CD4-positive, CD25-positive, alpha-beta regulatory T cell (primary cell): ENCODE measurements around the gene IARS1. TPM values are rescaled to one million over a fixed set of nuclear protein-coding genes. Genes with fewer than 3 reads are reported as not detected.

ENCODE experiments used
- ATAC-seq, 2 donors: fragments of 150-1000 bp; cut with Tn5 transposase; one replicate each; pipeline ENCODE4 v1.10.0; 2021; ENCODE audit warnings: low read depth in 2 of 2, moderate number of reproducible peaks in 2 of 2, moderate library complexity in 1 of 2
- DNase-seq, 3 donors: peaks; one replicate each; pipeline versions ENCODE4 v3.0.0 to v3.0.0-alpha.2; 2012 to 2022; ENCODE audit warnings: mixed read lengths in 1 of 3
- H3K27ac ChIP-seq: one replicate; pipeline ENCODE4 v1.7.0; 2013; ENCODE audit warnings: mild to moderate bottlenecking, low read length; ENCODE audit not compliant: insufficient read depth, poor library complexity, severe bottlenecking
- H3K27me3 ChIP-seq: one replicate; pipeline ENCODE4 v1.7.0; 2013; ENCODE audit warnings: low read length; ENCODE audit not compliant: control insufficient read depth, insufficient read depth
- H3K36me3 ChIP-seq: one replicate; pipeline ENCODE4 v1.7.0; 2013; ENCODE audit warnings: mild to moderate bottlenecking, low read length, moderate library complexity; ENCODE audit not compliant: control insufficient read depth, insufficient read depth
- H3K4me1 ChIP-seq: 2 replicates; pipeline ENCODE4 v1.7.0; 2013; ENCODE audit warnings: mild to moderate bottlenecking, low read length; ENCODE audit not compliant: insufficient read depth, control insufficient read depth, poor library complexity, severe bottlenecking
- H3K4me3 ChIP-seq: one replicate; pipeline ENCODE4 v1.7.0; 2013; ENCODE audit warnings: low read depth, mild to moderate bottlenecking, low read length, moderate library complexity
- H3K9me3 ChIP-seq, 2 experiments: 1 replicate in 1 of 2; 2 replicates in 1 of 2; pipeline ENCODE4 v1.7.0; 2013; ENCODE audit warnings: low read length in 2 of 2, mild to moderate bottlenecking in 1 of 2, moderate library complexity in 1 of 2; ENCODE audit not compliant: control insufficient read depth in 2 of 2
- H3K27ac Mint-ChIP-seq, 3 donors: one replicate each; pipeline ENCODE4 v1.8.0; 2020 to 2022; ENCODE audit warnings: mild to moderate bottlenecking in 3 of 3, mixed read lengths in 3 of 3, moderate library complexity in 2 of 3
- H3K27me3 Mint-ChIP-seq: one replicate; pipeline ENCODE4 v1.8.0; 2022; ENCODE audit warnings: mild to moderate bottlenecking, mixed read lengths
- H3K36me3 Mint-ChIP-seq: one replicate; pipeline ENCODE4 v1.8.0; 2020; ENCODE audit warnings: mixed read lengths
- H3K4me1 Mint-ChIP-seq, 4 donors: one replicate each; pipeline ENCODE4 v1.8.0; 2020 to 2022; ENCODE audit warnings: mixed read lengths in 4 of 4, mild to moderate bottlenecking in 1 of 4
- H3K4me3 Mint-ChIP-seq, 4 donors: one replicate each; pipeline ENCODE4 v1.8.0; 2020 to 2022; ENCODE audit warnings: mild to moderate bottlenecking in 4 of 4, mixed read lengths in 4 of 4, moderate library complexity in 3 of 4
- H3K9me3 Mint-ChIP-seq, 7 donors: one replicate each; pipeline ENCODE4 v1.8.0; 2020 to 2022; ENCODE audit warnings: mixed read lengths in 7 of 7, mild to moderate bottlenecking in 3 of 7, moderate library complexity in 2 of 7
- polyA plus RNA-seq, 4 donors: library from polyadenylated mRNA; unstranded; fragments of 300-500 nt; fragmentation: Illumina TruSeq; gene quantifications; one replicate each; pipeline ENCODE4 v1.2.3, GENCODE V29; 2021
- total RNA-seq: library from RNA; stranded (reverse); gene quantifications from one replicate; pipeline ENCODE4 v1.2.3, GENCODE V29; 2022

The IARS1 gene
- total and polyA plus RNA-seq, 5 donors from 2014 or later: 51.1 to 67.1 (median 52.1) TPM

- H3K9me3 ChIP-seq: no peaks in the 10 kb centered on the region
- H3K27me3 ChIP-seq: no peaks in the 10 kb centered on the region
- Mint-ChIP-seq H3K27ac (no peak overlapping the region), H3K9me3 (no peaks in the 10 kb centered on the region), H3K4me3 (no peak overlapping the region), H3K27me3 (no peaks in the 10 kb centered on the region), H3K36me3 (peaks cover 46% of the 10 kb centered on the region), H3K4me1 (no peaks in the 10 kb centered on the region)
- H3K4me1 ChIP-seq: no peaks in the 10 kb centered on the region
- no peak overlapping the region for H3K27ac ChIP-seq
- H3K4me3 ChIP-seq: no peak overlapping the region
- peaks cover 98% of the 10 kb centered on the region for H3K36me3 ChIP-seq
- no peak for DNase-seq
- no peak for ATAC-seq
These were observed 38.8 kb downstream of the IARS1 start for GRCh38 chr9:92254381-92255337.

GRCh38 chr9:92253656-92254055, 39.8 kb downstream of the IARS1 start:
- Histone ChIP-seq H3K4me3 (no peak overlapping the region), H3K36me3 (peaks cover 97% of the 10 kb centered on the region), H3K4me1 (no peaks in the 10 kb centered on the region), H3K27ac (no peak overlapping the region), H3K27me3 (no peaks in the 10 kb centered on the region), H3K9me3 (no peaks in the 10 kb centered on the region)
- Mint-ChIP-seq H3K27me3 (no peaks in the 10 kb centered on the region), H3K9me3 (no peaks in the 10 kb centered on the region), H3K36me3 (peaks cover 48% of the 10 kb centered on the region), H3K27ac (peak overlapping the region in 2 of 3 donors; percentile 36 to 43), H3K4me3 (no peak overlapping the region), H3K4me1 (no peaks in the 10 kb centered on the region)
- no peak for DNase-seq
- no peak for ATAC-seq

- Mint-ChIP-seq H3K4me1 (no peaks in the 10 kb centered on the region), H3K4me3 (no peak overlapping the region), H3K36me3 (peaks cover 65% of the 10 kb centered on the region), H3K9me3 (no peaks in the 10 kb centered on the region), H3K27me3 (no peaks in the 10 kb centered on the region), H3K27ac (peak overlapping the region in 1 of 3 donors; percentile 23)
- ATAC-seq: no peak
- no peaks in the 10 kb centered on the region for H3K27me3 ChIP-seq
- DNase-seq: no peak
- no peak overlapping the region for H3K4me3 ChIP-seq
- no peaks in the 10 kb centered on the region for H3K9me3 ChIP-seq
- peaks cover 98% of the 10 kb centered on the region for H3K36me3 ChIP-seq
- H3K27ac ChIP-seq: no peak overlapping the region
- no peaks in the 10 kb centered on the region for H3K4me1 ChIP-seq
These were observed 45.5 kb downstream of the IARS1 start for GRCh38 chr9:92247981-92248380.

- Histone ChIP-seq H3K4me1 (no peaks in the 10 kb centered on the region), H3K27me3 (no peaks in the 10 kb centered on the region), H3K9me3 (no peaks in the 10 kb centered on the region), H3K4me3 (no peak overlapping the region), H3K27ac (no peak overlapping the region), H3K36me3 (peaks cover 99% of the 10 kb centered on the region)
- Mint-ChIP-seq H3K36me3 (peaks cover 68% of the 10 kb centered on the region), H3K4me1 (no peaks in the 10 kb centered on the region), H3K4me3 (no peak overlapping the region), H3K9me3 (no peaks in the 10 kb centered on the region), H3K27ac (no peak overlapping the region), H3K27me3 (no peaks in the 10 kb centered on the region)
- DNase-seq (no peak), ATAC-seq (no peak)
These were observed 46.2 kb downstream of the IARS1 start for GRCh38 chr9:92247296-92247695.

DNA sequence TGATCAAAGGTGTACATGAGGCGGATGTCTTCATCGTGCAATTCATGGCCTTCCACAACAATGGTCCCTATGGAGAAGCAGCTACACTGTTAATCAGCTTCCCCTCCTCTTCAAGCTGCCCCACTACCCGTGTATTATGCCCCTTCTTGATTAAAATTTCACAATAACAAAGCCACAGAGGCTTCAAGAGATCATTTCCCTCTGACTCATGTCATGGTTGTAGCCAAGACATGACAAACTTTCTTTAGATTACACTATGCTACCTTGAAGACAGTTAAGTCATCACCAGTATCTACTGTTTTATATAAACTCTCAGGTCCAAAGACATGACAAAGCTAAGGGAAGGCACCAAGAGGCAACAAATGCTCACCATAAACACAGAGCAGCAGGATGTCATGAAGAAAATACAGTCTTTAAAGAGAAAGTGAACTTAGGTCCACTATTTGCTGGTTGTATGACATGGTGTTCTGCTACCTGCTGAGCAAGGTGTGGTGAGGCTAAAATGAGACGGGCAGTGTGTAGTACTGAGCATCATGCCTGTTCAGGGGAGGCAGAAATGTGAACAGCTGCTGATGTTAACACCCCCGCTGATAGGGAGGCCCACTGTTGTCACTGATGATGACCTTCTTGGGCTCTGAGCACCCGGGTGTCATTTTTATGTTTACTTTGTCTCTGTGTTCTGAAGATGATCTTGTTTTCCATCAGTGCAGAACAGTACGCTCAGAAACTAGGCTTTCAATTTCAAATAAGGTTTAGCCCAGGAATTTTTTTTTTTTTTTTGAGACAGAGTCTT, 48.3 kb downstream of the IARS1 start:
- Mint-ChIP-seq H3K9me3 (no peaks in the 10 kb centered on the region), H3K27ac (peak overlapping the region in 2 of 3 donors; percentile 25 to 58), H3K27me3 (no peaks in the 10 kb centered on the region), H3K4me3 (no peak overlapping the region), H3K4me1 (no peaks in the 10 kb centered on the region), H3K36me3 (peaks cover 68% of the 10 kb centered on the region)
- no peak overlapping the region for H3K4me3 ChIP-seq
- H3K4me1 ChIP-seq: no peaks in the 10 kb centered on the region
- DNase-seq: no peak
- no peak for ATAC-seq
- H3K27ac ChIP-seq: no peak overlapping the region
- no peaks in the 10 kb centered on the region for H3K9me3 ChIP-seq
- no peaks in the 10 kb centered on the region for H3K27me3 ChIP-seq
- peaks cover 96% of the 10 kb centered on the region for H3K36me3 ChIP-seq

Other genes starting within 250 kb of the IARS1 start
- gene SPTLC1, start 178.3 kb downstream of the IARS1 start, total RNA-seq: 51.2 TPM
- 10 to 100 TPM; 44.0 to 50.7 (median 47.6) TPM for gene SPTLC1, start 178.3 kb downstream of the IARS1 start, polyA plus RNA-seq
- gene NOL8, start 31.7 kb upstream of the IARS1 start, total RNA-seq: 58.7 TPM
- gene NOL8, start 31.7 kb upstream of the IARS1 start, polyA plus RNA-seq: 10 to 100 TPM; 23.5 to 28.5 (median 26.6) TPM
- gene CENPP, start 32.3 kb upstream of the IARS1 start, total RNA-seq: 6.1 TPM
- 1 to 10 TPM; 2.7 to 5.3 (median 3.8) TPM for gene CENPP, start 32.3 kb upstream of the IARS1 start, polyA plus RNA-seq
- gene OGN, start 110.9 kb upstream of the IARS1 start, total RNA-seq: 0.86 TPM
- 1 to 10 TPM in 1 of 4 donors, under 1 TPM in 3; 0.30 to 1.3 (median 0.61) TPM for gene OGN, start 110.9 kb upstream of the IARS1 start, polyA plus RNA-seq
- gene OMD, start 130.8 kb upstream of the IARS1 start, total RNA-seq: not detected
- gene OMD, start 130.8 kb upstream of the IARS1 start, polyA plus RNA-seq: under 1 TPM in 1 of 4 donors, not detected in 3; 0.13 TPM
- not detected for gene ASPN, start 188.8 kb upstream of the IARS1 start, total RNA-seq
- not detected for gene ASPN, start 188.8 kb upstream of the IARS1 start, polyA plus RNA-seq
- not detected for gene ECM2, start 242.3 kb upstream of the IARS1 start, total RNA-seq
- not detected for gene ECM2, start 242.3 kb upstream of the IARS1 start, polyA plus RNA-seq